H1 (cell line): ENCODE results near the gene MAGI3. TPM values are rescaled to one million over a fixed set of nuclear protein-coding genes. Genes with fewer than 3 reads are reported as not detected.

Experiments used
- CTCF ChIA-PET: fragments of 300-600 bp; sonication (Branson Sonifier 250); formaldehyde crosslinking; loops from one replicate; lab custom pipeline; 2021; ENCODE audit not compliant: partially characterized antibody; lab: Charles Lee
- POLR2A ChIA-PET: fragments of 300-600 bp; sonication (Branson Sonifier 250); formaldehyde crosslinking; loops from one replicate; lab custom pipeline; 2021; ENCODE audit warnings: inconsistent platforms; ENCODE audit not compliant: partially characterized antibody; lab: Charles Lee
- DNase-seq, 2 experiments: peaks; one replicate each; pipeline versions ENCODE4 v3.0.0 to v3.0.0-alpha.2; 2010 to 2022; ENCODE audit warnings: low spot score in 2 of 2, low read depth in 1 of 2, mixed read lengths in 1 of 2
- FAIRE-seq: peaks from 2 replicates; lab custom pipeline; 2011; peaks lifted over from hg19 to GRCh38; lab: Jason Lieb, UNC
- H2AFZ ChIP-seq: 2 replicates; pipeline ENCODE4 v1.8.1; 2012; ENCODE audit warnings: low read length, inconsistent platforms
- H2AK5ac ChIP-seq: 2 replicates; pipeline ENCODE4 v1.6.1; 2013; ENCODE audit warnings: low read depth, low read length
- H2BK120ac ChIP-seq: replicated peaks from 2 replicates; pipeline ENCODE3; 2013; ENCODE audit warnings: low read depth, low read length, inconsistent platforms
- H2BK12ac ChIP-seq: 2 replicates; pipeline ENCODE4 v1.6.1; 2013; ENCODE audit warnings: low read depth, low read length
- H2BK15ac ChIP-seq: 2 replicates; pipeline ENCODE4 v1.6.1; 2013; ENCODE audit warnings: low read length
- H2BK20ac ChIP-seq: 2 replicates; pipeline ENCODE4 v1.6.1; 2013; ENCODE audit warnings: low read length
- H2BK5ac ChIP-seq: 2 replicates; pipeline ENCODE4 v1.6.1; 2013; ENCODE audit warnings: low read depth, low read length
- H3K14ac ChIP-seq: 2 replicates; pipeline ENCODE4 v1.6.1; 2013; ENCODE audit warnings: inconsistent platforms; ENCODE audit not compliant: insufficient read length
- H3K18ac ChIP-seq: 2 replicates; pipeline ENCODE4 v1.6.1; 2013; ENCODE audit warnings: low read length; ENCODE audit errors: extremely low read depth
- H3K23ac ChIP-seq: 2 replicates; pipeline ENCODE4 v1.6.1; 2013; ENCODE audit warnings: inconsistent platforms; ENCODE audit not compliant: insufficient read length
- H3K23me2 ChIP-seq: 2 replicates; pipeline ENCODE4 v1.6.1; 2013; ENCODE audit warnings: low read depth, low read length
- H3K27ac ChIP-seq: 2 replicates; pipeline ENCODE4 v1.6.1; 2011; ENCODE audit warnings: low read depth, low read length, inconsistent platforms
- H3K27me3 ChIP-seq, 4 experiments: replicated peaks in 1 of 4; 1 replicate in 1 of 4; 2 replicates in 3 of 4; pipeline versions ENCODE4 v1.6.1 to v1.8.1; 2011 to 2013; ENCODE audit warnings: low read length in 3 of 4, mild to moderate bottlenecking in 3 of 4, inconsistent platforms in 2 of 4, mixed read lengths in 2 of 4, moderate library complexity in 1 of 4; ENCODE audit not compliant: control insufficient read depth in 3 of 4, insufficient read depth in 3 of 4; ENCODE audit errors: extremely low read depth in 1 of 4
- H3K36me3 ChIP-seq, 4 experiments: 2 replicates each; pipeline versions ENCODE4 v1.6.1 to v1.8.1; 2011 to 2013; ENCODE audit warnings: mild to moderate bottlenecking in 4 of 4, low read length in 3 of 4, moderate library complexity in 2 of 4, control low read depth in 1 of 4, inconsistent platforms in 1 of 4; ENCODE audit not compliant: insufficient read depth in 4 of 4, control insufficient read depth in 2 of 4
- H3K4ac ChIP-seq: replicated peaks from 2 replicates; pipeline ENCODE3; 2013; ENCODE audit warnings: low read length, low read depth, mixed read lengths, inconsistent platforms; ENCODE audit not compliant: insufficient read length
- H3K4me1 ChIP-seq, 4 experiments: replicated peaks in 1 of 4; 1 replicate in 1 of 4; 2 replicates in 3 of 4; pipeline versions ENCODE4 v1.6.1 to v1.8.1; 2011 to 2013; ENCODE audit warnings: low read length in 3 of 4, inconsistent platforms in 2 of 4, mixed read lengths in 1 of 4; ENCODE audit not compliant: insufficient read depth in 4 of 4, control insufficient read depth in 3 of 4
- H3K4me2 ChIP-seq, 2 experiments: 2 replicates each; pipeline versions ENCODE4 v1.6.1 to v1.8.1; 2011 to 2013; ENCODE audit warnings: low read depth in 2 of 2, low read length in 2 of 2, control low read depth in 1 of 2, inconsistent platforms in 1 of 2, mild to moderate bottlenecking in 1 of 2; ENCODE audit not compliant: insufficient read depth in 1 of 2
- H3K4me3 ChIP-seq, 4 experiments: fragments of 200-600, 300-600 bp in 1 of 4; sonication (generic), shearing (Covaris generic), sonication (Bioruptor Twin) in 1 of 4; 2 replicates each; pipeline versions ENCODE4 v1.5.1 to v1.8.1; 2011 to 2016; ENCODE audit warnings: low read length in 4 of 4, low read depth in 3 of 4, control low read depth in 2 of 4, inconsistent platforms in 2 of 4, mild to moderate bottlenecking in 2 of 4, mixed read lengths in 1 of 4, moderate library complexity in 1 of 4; ENCODE audit not compliant: insufficient read depth in 2 of 4; ENCODE audit errors: extremely low read depth in 1 of 4
- H3K56ac ChIP-seq: replicated peaks from 2 replicates; pipeline ENCODE3; 2013; ENCODE audit warnings: low read depth, mild to moderate bottlenecking, mixed read lengths, low read length, inconsistent platforms; ENCODE audit not compliant: insufficient read length
- H3K79me1 ChIP-seq: 2 replicates; pipeline ENCODE4 v1.6.1; 2013; ENCODE audit warnings: low read depth, low read length, control low read depth
- H3K79me2 ChIP-seq, 2 experiments: 2 replicates each; pipeline versions ENCODE4 v1.6.1 to v1.8.1; 2012 to 2013; ENCODE audit warnings: low read length in 2 of 2, mild to moderate bottlenecking in 2 of 2, inconsistent platforms in 1 of 2; ENCODE audit not compliant: insufficient read depth in 2 of 2, control insufficient read depth in 1 of 2
- H3K9ac ChIP-seq, 4 experiments: replicated peaks in 1 of 4; 1 replicate in 1 of 4; 2 replicates in 3 of 4; pipeline versions ENCODE4 v1.6.1 to v1.8.1; 2011 to 2013; ENCODE audit warnings: low read depth in 3 of 4, low read length in 3 of 4, control low read depth in 2 of 4, mild to moderate bottlenecking in 2 of 4, moderate library complexity in 2 of 4, inconsistent platforms in 1 of 4; ENCODE audit errors: extremely low read depth in 1 of 4
- H3K9me3 ChIP-seq, 2 experiments: 2 replicates each; pipeline versions ENCODE4 v1.6.1 to v1.8.1; 2012 to 2013; ENCODE audit warnings: mild to moderate bottlenecking in 2 of 2, moderate library complexity in 2 of 2, control low read depth in 1 of 2, inconsistent platforms in 1 of 2, low read depth in 1 of 2, low read length in 1 of 2, mixed read lengths in 1 of 2; ENCODE audit not compliant: insufficient read depth in 2 of 2
- H4K20me1 ChIP-seq, 2 experiments: replicated peaks in 1 of 2; 2 replicates each; pipeline versions ENCODE3 to v1.8.1; 2011 to 2013; ENCODE audit warnings: inconsistent platforms in 2 of 2, low read length in 2 of 2, mild to moderate bottlenecking in 1 of 2; ENCODE audit not compliant: insufficient read depth in 2 of 2, control insufficient read depth in 1 of 2
- H4K5ac ChIP-seq: 2 replicates; pipeline ENCODE4 v1.6.1; 2013; ENCODE audit warnings: low read length, low read depth, mixed read lengths, inconsistent platforms; ENCODE audit not compliant: insufficient read length
- H4K8ac ChIP-seq: 2 replicates; pipeline ENCODE4 v1.8.0; 2013; ENCODE audit warnings: mild to moderate bottlenecking, moderate library complexity, low read length, inconsistent platforms; ENCODE audit not compliant: insufficient read depth; ENCODE audit errors: extremely low read depth
- H4K91ac ChIP-seq: replicated peaks from 2 replicates; pipeline ENCODE3; 2013; ENCODE audit warnings: low read length, mixed read lengths, inconsistent platforms; ENCODE audit not compliant: insufficient read length
- EP300 ChIP-seq, 2 experiments: IDR thresholded peaks; 1 replicate in 1 of 2; 2 replicates in 1 of 2; pipeline ENCODE4 v1.6.1; 2011 to 2012; ENCODE audit warnings: low read depth in 2 of 2, low read length in 2 of 2, mild to moderate bottlenecking in 2 of 2, borderline replicate concordance in 1 of 2, inconsistent platforms in 1 of 2, moderate library complexity in 1 of 2
- EZH2 ChIP-seq: fragments of 200-600 bp; sonication (generic); IDR thresholded peaks from 2 replicates; pipeline ENCODE4 v1.7.1; 2012; ENCODE audit warnings: low read depth, mild to moderate bottlenecking, moderate library complexity, low read length, inconsistent platforms; ENCODE audit not compliant: severe bottlenecking
- SIRT6 ChIP-seq: IDR thresholded peaks from one replicate; pipeline ENCODE4 v1.7.1; 2012; ENCODE audit warnings: low read length, inconsistent platforms
- SP1 ChIP-seq: IDR thresholded peaks from 2 replicates; pipeline ENCODE4 v1.6.1; 2011; ENCODE audit warnings: low read depth, low read length
- WGBS, 2 experiments: shearing (Covaris generic) in 1 of 2; methylation state at CpG; one replicate each; pipeline versions ENCODE4 v1.1.6 to v1.1.7; 2013 to 2015; ENCODE audit warnings: low lambda C conversion rate in 2 of 2, mixed read lengths in 2 of 2, inconsistent platforms in 1 of 2, low coverage in 1 of 2, missing lambda C conversion rate in 1 of 2; ENCODE audit not compliant: insufficient replicate concordance in 2 of 2, insufficient coverage in 1 of 2, insufficient read length in 1 of 2; ENCODE audit errors: extremely low coverage in 1 of 2, missing lambda C conversion rate in 1 of 2; 5-methylcytosine and 5-hydroxymethylcytosine counted together
- polyA plus RNA-seq, 7 experiments: library from polyadenylated mRNA; depleted of rRNA in 3 of 7; stranded (reverse) in 5 of 7; unstranded in 2 of 7; fragments of >200 nt in 5 of 7; fragments of 200-250 nt in 2 of 7; gene quantifications; 1 replicate in 5 of 7; 2 replicates in 1 of 7; 4 replicates in 1 of 7; pipeline versions ENCODE4 v1.2.1 to v1.2.3, GENCODE V29; 2011 to 2013; ENCODE audit warnings: missing spikeins in 2 of 7, mixed read lengths in 2 of 7
- total RNA-seq: library from RNA; stranded (reverse); fragmentation: NEBNext Ultra II Directional; extraction: Animal tissue kit (Norgen Biotek cat#: 25700); gene quantifications from 2 replicates; pipeline ENCODE4 v1.2.1, GENCODE V29; 2021
- TF ChIP-seq, protein P1 (sequence below): IDR thresholded peaks from 2 replicates; pipeline ENCODE4 v1.6.1; 2011; ENCODE audit warnings: low read depth, mild to moderate bottlenecking, low read length; ENCODE audit not compliant: insufficient read depth

MAGI3 gene
- total and polyA plus RNA-seq, 2 of the 8 experiments (the other 6 are each of a cell fraction or from before 2014, with no cell fraction given), result 2.3 to 7.8 TPM

DNA sequence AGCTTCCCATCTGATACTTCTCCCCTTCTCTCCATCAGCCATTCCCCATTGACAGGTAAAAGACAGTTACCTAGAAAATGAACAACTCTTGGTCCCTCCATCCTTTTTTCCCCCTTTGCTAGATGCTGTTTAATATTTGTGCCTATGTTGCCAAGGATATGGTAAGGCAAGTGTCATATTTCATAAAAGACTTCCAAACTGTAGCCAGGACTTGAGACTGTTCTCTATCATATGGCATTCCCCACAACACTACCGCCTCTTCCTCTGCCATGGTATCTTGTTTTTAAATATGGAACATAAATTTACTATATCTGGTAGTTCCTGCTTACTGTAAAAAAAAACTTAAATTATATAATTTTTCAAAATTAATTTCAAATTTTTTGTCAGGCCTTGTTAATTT lies 271.8 kb downstream of the MAGI3 start:
- H3K23ac ChIP-seq, result no peak overlapping the region
- H3K4ac ChIP-seq, result no peak overlapping the region
- no peaks in the 10 kb centered on the region for H3K4me1 ChIP-seq
- no peak overlapping the region for H2BK15ac ChIP-seq
- no peak overlapping the region for H3K4me3 ChIP-seq
- H2BK12ac ChIP-seq, result no peak overlapping the region
- no peak overlapping the region for H2AK5ac ChIP-seq
- H2BK20ac ChIP-seq, result no peak overlapping the region
- H4K8ac ChIP-seq, result no peak overlapping the region
- no peaks in the 10 kb centered on the region for H3K9me3 ChIP-seq
- ChIA-PET POLR2A (no interaction called here), CTCF (no interaction called here)
- no peak overlapping the region for H3K18ac ChIP-seq
- WGBS, 2 experiments, result 84% methylated on average over 1 of the region's 1 CpG; no CpG with 5 or more reads in 1 of the 2 experiments
- no peak overlapping the region for H3K4me2 ChIP-seq
- DNase-seq (no peak), FAIRE-seq (no peak)
- H3K23me2 ChIP-seq, result no peaks in the 10 kb centered on the region; the same call in 1 of the 2 replicates
- no peaks in the 10 kb centered on the region for H3K36me3 ChIP-seq
- H3K79me2 ChIP-seq, result no peaks in the 10 kb centered on the region
- no peaks in the 10 kb centered on the region for H3K79me1 ChIP-seq
- H3K56ac ChIP-seq, result no peak overlapping the region
- no peak overlapping the region for H4K91ac ChIP-seq
- H2AFZ ChIP-seq, result no peak overlapping the region
- H4K20me1 ChIP-seq, result no peaks in the 10 kb centered on the region
- no peak overlapping the region for H2BK5ac ChIP-seq
- no peaks in the 10 kb centered on the region for H3K27me3 ChIP-seq
- H3K9ac ChIP-seq, result no peak overlapping the region
- H4K5ac ChIP-seq, result no peak overlapping the region
- TF ChIP-seq EP300 (IDR thresholded peaks at IDR 0.05; ENCODE audit: borderline replicate concordance in 1 of 2, low read depth in 2 of 2, low read length in 2 of 2) (no peak), EZH2 (no peak), SIRT6 (no peak), SP1 (no peak)
- TF ChIP-seq, protein P1, sequence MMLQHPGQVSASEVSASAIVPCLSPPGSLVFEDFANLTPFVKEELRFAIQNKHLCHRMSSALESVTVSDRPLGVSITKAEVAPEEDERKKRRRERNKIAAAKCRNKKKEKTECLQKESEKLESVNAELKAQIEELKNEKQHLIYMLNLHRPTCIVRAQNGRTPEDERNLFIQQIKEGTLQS, result no peak
- no peak overlapping the region for H2BK120ac ChIP-seq
- no peak overlapping the region for H3K14ac ChIP-seq
- H3K27ac ChIP-seq, result no peak overlapping the region
